ENCODE data around the gene GGNBP2. TPM values are rescaled to one million over a fixed set of nuclear protein-coding genes. Genes with fewer than 3 reads are reported as not detected.

The GGNBP2 gene
- total and polyA plus RNA-seq, 8 donors = 15.8 to 161 (median 39.5) TPM

DNA sequence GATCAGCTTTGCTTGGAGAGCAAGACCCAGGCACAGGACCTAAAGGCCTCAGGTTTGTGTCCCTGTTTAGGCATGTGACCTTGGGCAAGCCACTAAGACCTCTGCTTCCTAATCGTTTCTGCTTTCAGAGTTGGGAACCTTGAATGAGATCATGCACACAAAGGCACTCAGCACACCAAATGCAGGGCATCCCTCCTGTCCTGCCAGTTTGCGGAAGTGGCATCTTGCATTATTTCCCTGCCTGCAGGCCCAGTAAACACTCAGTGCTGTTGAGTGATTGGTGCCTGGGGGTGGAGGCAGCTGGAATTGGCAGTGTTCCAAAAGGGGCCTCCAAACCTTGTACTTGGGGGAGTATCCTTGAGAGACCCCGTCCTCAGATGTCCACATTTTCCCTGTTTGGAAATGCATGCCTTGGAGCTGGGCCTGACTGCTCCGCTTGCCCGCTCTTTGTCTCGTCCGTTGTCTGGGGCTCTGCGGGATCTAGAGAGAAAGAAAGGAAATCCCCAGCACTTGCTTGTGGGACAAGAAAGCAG is 85.3 kb downstream of the GGNBP2 start:
- Histone ChIP-seq H3K27ac (no peak overlapping the region), H3K36me3 (no peaks in the 10 kb centered on the region), H3K4me1 (peaks cover 0 to 7% (median 5%) of the 10 kb centered on the region in 4 donors), H3K27me3 (peaks cover 0 to 58% (median 5%) of the 10 kb centered on the region in 3 donors), H3K9me3 (no peaks in the 10 kb centered on the region), H3K4me3 (no peak overlapping the region)
- no peak for DNase-seq
- 71 to 91% (median 83%) methylated on average over 6 to 8 of the region's 8 CpGs for WGBS, 5 donors
- intact Hi-C loops (cut with DNase I; ENCODE audit: low total_unique reads) = loop anchor here (5.0 to 10.0 kb wide), 2 partner anchors 422 to 605 kb away; no protein-coding TSS in a partner anchor
- TF ChIP-seq POLR2A (IDR thresholded peaks at IDR 0.05) (no peak), EP300 (IDR thresholded peaks at IDR 0.05) (no peak), POLR2AphosphoS5 (IDR thresholded peaks at IDR 0.05) (no peak)
- TF ChIP-seq, protein P1, sequence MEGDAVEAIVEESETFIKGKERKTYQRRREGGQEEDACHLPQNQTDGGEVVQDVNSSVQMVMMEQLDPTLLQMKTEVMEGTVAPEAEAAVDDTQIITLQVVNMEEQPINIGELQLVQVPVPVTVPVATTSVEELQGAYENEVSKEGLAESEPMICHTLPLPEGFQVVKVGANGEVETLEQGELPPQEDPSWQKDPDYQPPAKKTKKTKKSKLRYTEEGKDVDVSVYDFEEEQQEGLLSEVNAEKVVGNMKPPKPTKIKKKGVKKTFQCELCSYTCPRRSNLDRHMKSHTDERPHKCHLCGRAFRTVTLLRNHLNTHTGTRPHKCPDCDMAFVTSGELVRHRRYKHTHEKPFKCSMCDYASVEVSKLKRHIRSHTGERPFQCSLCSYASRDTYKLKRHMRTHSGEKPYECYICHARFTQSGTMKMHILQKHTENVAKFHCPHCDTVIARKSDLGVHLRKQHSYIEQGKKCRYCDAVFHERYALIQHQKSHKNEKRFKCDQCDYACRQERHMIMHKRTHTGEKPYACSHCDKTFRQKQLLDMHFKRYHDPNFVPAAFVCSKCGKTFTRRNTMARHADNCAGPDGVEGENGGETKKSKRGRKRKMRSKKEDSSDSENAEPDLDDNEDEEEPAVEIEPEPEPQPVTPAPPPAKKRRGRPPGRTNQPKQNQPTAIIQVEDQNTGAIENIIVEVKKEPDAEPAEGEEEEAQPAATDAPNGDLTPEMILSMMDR (IDR thresholded peaks at IDR 0.05) = no peak

DNA sequence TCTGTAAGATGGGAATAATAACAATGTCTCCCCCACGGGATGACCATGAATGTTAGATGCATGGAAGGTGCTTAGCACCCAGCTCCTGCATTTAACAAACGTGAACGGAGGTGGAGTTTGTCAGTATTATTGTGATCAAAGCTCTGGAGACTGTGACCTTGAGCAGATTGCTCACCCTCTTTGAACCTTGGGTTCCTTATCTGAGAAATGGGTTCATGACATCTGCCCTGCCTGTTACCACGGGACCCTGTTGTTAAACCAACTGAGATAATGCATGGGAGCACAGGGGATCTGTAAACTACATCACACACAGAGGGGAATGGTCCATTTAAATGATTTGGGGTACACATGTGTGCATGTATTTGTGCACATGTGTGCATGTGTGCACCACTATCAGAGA is 86.3 kb downstream of the GGNBP2 start:
- intact Hi-C loops (cut with DNase I; ENCODE audit: low total_unique reads) = loop anchor here (10.0 kb wide), 1 partner anchor 604 kb away; no protein-coding TSS in a partner anchor
- Histone ChIP-seq H3K9me3 (no peaks in the 10 kb centered on the region), H3K27me3 (peaks cover 0 to 63% (median 5%) of the 10 kb centered on the region in 3 donors), H3K4me3 (no peak overlapping the region), H3K27ac (no peak overlapping the region), H3K36me3 (no peaks in the 10 kb centered on the region), H3K4me1 (peaks cover 0 to 7% (median 4%) of the 10 kb centered on the region in 4 donors)
- DNase-seq = no peak
- WGBS, 5 donors = 54 to 65% (median 56%) methylated on average over 4 of the region's 4 CpGs
- no peak for TF ChIP-seq POLR2A (IDR thresholded peaks at IDR 0.05)
- no peak for TF ChIP-seq POLR2AphosphoS5 (IDR thresholded peaks at IDR 0.05)
- no peak for TF ChIP-seq EP300 (IDR thresholded peaks at IDR 0.05)
- TF ChIP-seq, protein P1 (IDR thresholded peaks at IDR 0.05) = no peak

DNA sequence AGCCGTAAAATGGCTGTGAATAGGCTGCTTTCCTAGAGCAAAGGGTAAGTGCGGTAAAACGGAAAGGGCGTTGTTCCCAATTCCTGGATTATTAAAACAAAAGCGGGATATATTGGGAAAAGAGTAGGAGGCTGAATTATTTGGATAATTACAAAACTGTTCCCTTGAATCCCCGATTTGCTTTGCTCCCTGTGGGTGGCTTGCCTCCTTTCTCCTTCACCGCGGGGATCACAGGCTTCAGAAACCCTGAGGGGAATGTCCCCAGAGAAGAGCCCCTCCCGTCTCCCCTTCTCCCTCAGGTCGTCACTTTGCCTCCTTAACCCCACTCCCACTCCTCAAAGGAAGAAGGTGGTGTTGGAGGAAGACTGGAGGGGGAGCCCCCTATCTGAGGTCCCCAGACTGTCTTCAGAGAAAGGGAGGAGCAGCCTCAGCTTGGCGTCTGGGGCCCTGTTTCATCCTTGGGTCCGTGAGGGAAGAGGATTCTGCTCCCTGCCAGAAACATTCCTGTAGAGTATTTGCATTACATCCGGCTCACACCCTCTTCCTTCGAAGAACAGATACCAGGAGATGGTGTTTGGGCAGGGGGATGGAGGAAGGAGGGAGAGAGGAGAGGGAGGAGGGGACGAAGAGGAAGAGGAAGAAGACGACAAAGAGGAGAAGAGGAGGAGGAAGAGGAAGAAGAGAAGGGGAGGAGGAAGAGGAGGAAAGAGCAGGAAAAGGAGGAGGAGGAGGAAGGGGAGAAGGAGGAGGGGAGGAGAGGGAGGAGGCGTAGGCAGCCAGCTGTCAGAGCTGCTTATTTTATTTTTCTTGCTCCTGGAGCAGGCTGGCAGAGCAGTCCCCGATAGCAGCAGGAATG is 88.4 kb downstream of the GGNBP2 start:
- H3K36me3 ChIP-seq = no peaks in the 10 kb centered on the region
- H3K27ac ChIP-seq = no peak overlapping the region
- TF ChIP-seq, protein P1 (IDR thresholded peaks at IDR 0.05) = no peak
- TF ChIP-seq POLR2AphosphoS5 (IDR thresholded peaks at IDR 0.05) = no peak
- no peak for TF ChIP-seq EP300 (IDR thresholded peaks at IDR 0.05)
- TF ChIP-seq POLR2A (IDR thresholded peaks at IDR 0.05) = no peak
- no peak overlapping the region for H3K4me3 ChIP-seq
- H3K4me1 ChIP-seq = peaks cover 0 to 7% (median 2%) of the 10 kb centered on the region in 4 donors
- DNase-seq = no peak
- H3K27me3 ChIP-seq = peaks cover 0 to 79% (median 5%) of the 10 kb centered on the region in 3 donors
- no peaks in the 10 kb centered on the region for H3K9me3 ChIP-seq
- 27 to 35% (median 31%) methylated on average over 18 of the region's 18 CpGs for WGBS, 5 donors
- intact Hi-C loops (cut with DNase I; ENCODE audit: low total_unique reads) = loop anchor here (10.0 kb wide), 1 partner anchor 602 kb away; no protein-coding TSS in a partner anchor

Other genes with a start within 250 kb of the GGNBP2 start
- not detected for gene TBC1D3G, start 221.0 kb upstream of the GGNBP2 start, total RNA-seq
- gene TBC1D3G, start 221.0 kb upstream of the GGNBP2 start, polyA plus RNA-seq = 1 to 10 TPM in 1 of 3 donors, under 1 TPM in 1, not detected in 1; 0.61 to 4.1 TPM
- gene TBC1D3H, start 156.5 kb upstream of the GGNBP2 start, total RNA-seq = not detected
- gene TBC1D3H, start 156.5 kb upstream of the GGNBP2 start, polyA plus RNA-seq = 1 to 10 TPM in 1 of 3 donors, under 1 TPM in 1, not detected in 1; 0.61 to 6.1 TPM
- gene ZNHIT3, start 58.2 kb upstream of the GGNBP2 start, total RNA-seq = 10 to 100 TPM in 3 of 5 donors, 1 to 10 TPM in 1, under 1 TPM in 1; 0.87 to 86.2 (median 21.0) TPM
- gene ZNHIT3, start 58.2 kb upstream of the GGNBP2 start, polyA plus RNA-seq = 10 to 100 TPM; 36.5 to 66.6 (median 48.4) TPM
- gene MYO19, start 10.1 kb upstream of the GGNBP2 start, total RNA-seq = 100 to 1,000 TPM; 111 to 311 (median 183) TPM
- 10 to 100 TPM; 11.8 to 42.2 (median 32.6) TPM for gene MYO19, start 10.1 kb upstream of the GGNBP2 start, polyA plus RNA-seq
- gene PIGW, start 9.9 kb upstream of the GGNBP2 start, total RNA-seq = 10 to 100 TPM in 1 of 5 donors, 1 to 10 TPM in 1, under 1 TPM in 2, not detected in 1; 0.45 to 12.7 (median 2.9) TPM
- 1 to 10 TPM; 3.5 to 6.4 (median 4.3) TPM for gene PIGW, start 9.9 kb upstream of the GGNBP2 start, polyA plus RNA-seq
- 100 to 1,000 TPM in 1 of 5 donors, 10 to 100 TPM in 2, 1 to 10 TPM in 2; 8.5 to 339 (median 14.9) TPM for gene DHRS11, start 47.0 kb downstream of the GGNBP2 start, total RNA-seq
- 10 to 100 TPM; 11.0 to 12.1 (median 11.0) TPM for gene DHRS11, start 47.0 kb downstream of the GGNBP2 start, polyA plus RNA-seq
- 10 to 100 TPM in 2 of 5 donors, 1 to 10 TPM in 2, not detected in 1; 1.8 to 38.5 (median 7.4) TPM for gene MRM1, start 56.7 kb downstream of the GGNBP2 start, total RNA-seq
- gene MRM1, start 56.7 kb downstream of the GGNBP2 start, polyA plus RNA-seq = 1 to 10 TPM; 2.4 to 8.0 (median 7.8) TPM

Measured in stomach (tissue), 9 donors.